ENCODE data around the gene WNT11. TPM values are rescaled to one million over a fixed set of nuclear protein-coding genes. Genes with fewer than 3 reads are reported as not detected.

WNT11 gene
- 0.13 TPM in 1 of 2 replicates, not detected in the other for total RNA-seq

DNA sequence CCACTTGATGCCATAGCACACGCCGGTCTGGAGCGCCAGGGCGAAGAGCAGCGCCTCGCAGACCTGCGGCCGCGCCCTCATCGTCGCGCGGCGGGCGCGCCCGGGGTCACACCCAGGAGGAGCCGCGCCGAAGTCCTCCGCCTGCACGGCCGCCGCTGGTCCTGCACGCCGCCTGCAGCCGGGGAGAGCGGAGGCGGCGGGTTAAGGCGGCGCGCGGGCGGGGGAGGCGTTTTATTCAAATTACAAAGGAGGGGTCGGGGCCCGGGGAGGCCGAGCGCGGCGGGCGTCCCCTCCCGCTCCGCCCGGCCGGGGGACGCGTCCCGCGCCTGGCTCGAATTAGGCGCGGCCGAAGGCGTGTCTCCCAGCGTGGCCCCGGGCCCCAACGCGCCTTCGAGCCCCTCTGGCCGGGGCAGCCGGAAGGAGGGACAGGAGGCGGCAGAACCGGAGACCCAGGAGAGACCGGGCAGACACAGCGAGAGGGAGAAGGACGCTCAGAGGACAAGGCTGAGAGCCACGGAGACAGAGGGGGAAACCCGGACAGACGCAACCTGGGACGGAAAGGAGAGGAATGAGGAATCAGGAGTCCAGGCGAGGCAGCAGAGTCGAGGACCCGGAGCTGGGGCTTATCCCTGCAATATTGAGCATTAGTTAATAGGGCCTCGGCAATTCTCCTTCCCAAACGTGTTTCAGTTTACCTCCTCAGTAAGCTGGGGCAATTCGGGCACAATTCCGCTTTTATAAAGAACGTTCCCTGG lies at the start of gene WNT11:
Gene WNT11, minus strand, starts transcription at position 176 of the 755 bp plus-strand sequence. Its CDS starts 95 bp downstream, at position 81.
- Histone ChIP-seq H3K27me3 (ENCODE audit: control insufficient read depth, insufficient read depth, low read length) (peaks cover 37% of the 10 kb centered on the region), H3K4me3 (ENCODE audit: low read depth, low read length) (peak within 1 kb of the TSS; percentile 31), H3K36me3 (ENCODE audit: control insufficient read depth, insufficient read depth, low read length) (no peaks in the 10 kb centered on the region)
- TF ChIP-seq, protein P1, sequence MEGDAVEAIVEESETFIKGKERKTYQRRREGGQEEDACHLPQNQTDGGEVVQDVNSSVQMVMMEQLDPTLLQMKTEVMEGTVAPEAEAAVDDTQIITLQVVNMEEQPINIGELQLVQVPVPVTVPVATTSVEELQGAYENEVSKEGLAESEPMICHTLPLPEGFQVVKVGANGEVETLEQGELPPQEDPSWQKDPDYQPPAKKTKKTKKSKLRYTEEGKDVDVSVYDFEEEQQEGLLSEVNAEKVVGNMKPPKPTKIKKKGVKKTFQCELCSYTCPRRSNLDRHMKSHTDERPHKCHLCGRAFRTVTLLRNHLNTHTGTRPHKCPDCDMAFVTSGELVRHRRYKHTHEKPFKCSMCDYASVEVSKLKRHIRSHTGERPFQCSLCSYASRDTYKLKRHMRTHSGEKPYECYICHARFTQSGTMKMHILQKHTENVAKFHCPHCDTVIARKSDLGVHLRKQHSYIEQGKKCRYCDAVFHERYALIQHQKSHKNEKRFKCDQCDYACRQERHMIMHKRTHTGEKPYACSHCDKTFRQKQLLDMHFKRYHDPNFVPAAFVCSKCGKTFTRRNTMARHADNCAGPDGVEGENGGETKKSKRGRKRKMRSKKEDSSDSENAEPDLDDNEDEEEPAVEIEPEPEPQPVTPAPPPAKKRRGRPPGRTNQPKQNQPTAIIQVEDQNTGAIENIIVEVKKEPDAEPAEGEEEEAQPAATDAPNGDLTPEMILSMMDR (IDR thresholded peaks at IDR 0.05; ENCODE audit: insufficient read depth, low read length, severe bottlenecking), result no peak
- DNase-seq (ENCODE audit: low read depth) (no peak), FAIRE-seq (no peak)

DNA sequence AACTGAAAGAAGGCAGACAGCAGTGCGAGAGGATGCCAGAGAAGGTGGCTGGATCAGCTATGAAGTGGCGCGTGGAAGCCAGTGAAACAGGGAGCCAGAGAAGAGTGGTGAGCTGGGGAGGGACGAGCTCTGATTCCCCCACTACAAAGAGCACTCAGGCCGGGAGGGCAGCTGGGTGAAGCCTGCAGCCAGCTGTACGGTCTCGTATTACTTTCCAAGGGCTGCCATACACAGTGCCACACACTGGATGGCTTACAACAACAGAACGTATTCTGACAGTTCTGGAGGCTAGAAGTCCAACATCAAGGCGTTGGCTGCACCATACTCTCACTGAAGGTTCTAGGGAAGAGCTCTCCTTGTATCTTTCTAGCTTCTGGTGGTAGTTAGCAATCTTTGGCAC lies 47.1 kb upstream of the WNT11 start:
- H3K27me3 ChIP-seq (ENCODE audit: control insufficient read depth, insufficient read depth, low read length), result peaks cover 4% of the 10 kb centered on the region
- H3K36me3 ChIP-seq (ENCODE audit: control insufficient read depth, insufficient read depth, low read length), result no peaks in the 10 kb centered on the region
- DNase-seq (ENCODE audit: low read depth) (no peak), FAIRE-seq (no peak)
- TF ChIP-seq, protein P1 (IDR thresholded peaks at IDR 0.05; ENCODE audit: insufficient read depth, low read length, severe bottlenecking), result no peak
- H3K4me3 ChIP-seq (ENCODE audit: low read depth, low read length), result no peak overlapping the region

DNA sequence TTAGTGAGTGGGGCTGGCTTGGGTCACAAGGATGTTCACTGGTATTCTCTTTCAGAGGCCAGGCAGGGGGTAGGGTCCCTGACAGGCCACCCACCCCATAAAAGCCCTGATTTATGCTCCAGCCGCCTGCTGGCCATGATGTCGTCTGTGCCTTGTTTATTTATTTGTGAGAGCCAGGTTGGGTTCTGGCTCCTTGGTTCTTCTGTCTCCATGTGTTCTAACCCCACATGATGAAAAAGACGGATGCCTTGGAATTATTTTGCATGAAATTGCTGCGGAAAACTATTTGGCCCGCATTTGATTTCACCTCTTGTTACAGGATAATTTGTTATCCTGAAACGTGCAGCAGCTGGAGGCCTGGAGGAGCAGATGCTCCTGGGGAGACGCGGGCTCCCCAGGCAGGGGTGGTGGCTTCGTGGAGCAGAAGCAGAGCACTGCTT lies 46.3 kb upstream of the WNT11 start:
- FAIRE-seq, result no peak
- H3K36me3 ChIP-seq (ENCODE audit: control insufficient read depth, insufficient read depth, low read length), result no peaks in the 10 kb centered on the region
- TF ChIP-seq, protein P1 (IDR thresholded peaks at IDR 0.05; ENCODE audit: insufficient read depth, low read length, severe bottlenecking), result no peak

GRCh38 chr11:76251576-76251975 lies 45.3 kb upstream of the WNT11 start:
- DNase-seq (ENCODE audit: low read depth), result no peak
- Histone ChIP-seq H3K4me3 (ENCODE audit: low read depth, low read length) (no peak overlapping the region), H3K27me3 (ENCODE audit: control insufficient read depth, insufficient read depth, low read length) (peaks cover 3% of the 10 kb centered on the region), H3K36me3 (ENCODE audit: control insufficient read depth, insufficient read depth, low read length) (no peaks in the 10 kb centered on the region)
- TF ChIP-seq, protein P1 (IDR thresholded peaks at IDR 0.05; ENCODE audit: insufficient read depth, low read length, severe bottlenecking), result no peak
- FAIRE-seq, result no peak

More for the DNA sequence above, 46.3 kb upstream of the WNT11 start:
- peaks cover 3% of the 10 kb centered on the region for H3K27me3 ChIP-seq (ENCODE audit: control insufficient read depth, insufficient read depth, low read length)
- no peak overlapping the region for H3K4me3 ChIP-seq (ENCODE audit: low read depth, low read length)
- DNase-seq (ENCODE audit: low read depth), result no peak

DNA sequence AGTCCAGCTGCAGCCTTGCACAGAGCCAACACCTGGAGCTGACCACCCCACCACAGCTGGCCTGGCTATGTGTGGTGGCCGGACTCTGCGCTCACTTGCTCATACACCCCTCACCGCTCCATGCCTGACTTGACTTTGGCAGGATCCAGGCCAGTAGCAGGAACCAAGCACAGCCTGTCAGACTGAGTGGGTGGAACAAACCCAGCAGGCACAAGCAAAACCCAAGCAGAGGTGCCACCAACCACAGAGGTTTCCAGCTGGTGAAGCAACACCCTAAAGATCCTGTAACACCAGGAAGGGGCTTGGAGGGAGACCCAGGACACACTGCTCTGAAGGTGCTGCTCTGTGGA lies 44.9 kb upstream of the WNT11 start:
- no peak overlapping the region for H3K4me3 ChIP-seq (ENCODE audit: low read depth, low read length)
- no peak for FAIRE-seq
- H3K27me3 ChIP-seq (ENCODE audit: control insufficient read depth, insufficient read depth, low read length), result peaks cover 3% of the 10 kb centered on the region
- no peak for DNase-seq (ENCODE audit: low read depth)
- TF ChIP-seq, protein P1 (IDR thresholded peaks at IDR 0.05; ENCODE audit: insufficient read depth, low read length, severe bottlenecking), result no peak
- no peaks in the 10 kb centered on the region for H3K36me3 ChIP-seq (ENCODE audit: control insufficient read depth, insufficient read depth, low read length)
